ENCODE data around the gene CISH.

Gene CISH

GRCh38 chr3:50612234-50612882, 784 bp upstream of the CISH start:
- no peak for DNase-seq (ENCODE audit: low spot score)

GRCh38 chr3:50610992-50611463, 546 bp downstream of the CISH start:
- DNase-seq (ENCODE audit: low spot score), result no peak

GRCh38 chr3:50610181-50610971, 1.2 kb downstream of the CISH start:
- DNase-seq (ENCODE audit: low spot score), result no peak

- no peak for DNase-seq (ENCODE audit: low spot score)
Observed at GRCh38 chr3:50609763-50610085, 1.9 kb downstream of the CISH start.

- DNase-seq (ENCODE audit: low spot score), result no peak
Observed at GRCh38 chr3:50609071-50609762, 2.4 kb downstream of the CISH start.

- no peak for DNase-seq (ENCODE audit: low spot score)
Observed at GRCh38 chr3:50608278-50608677, 3.3 kb downstream of the CISH start.

GRCh38 chr3:50607271-50608091, 4.1 kb downstream of the CISH start:
- no peak for DNase-seq (ENCODE audit: low spot score)

- DNase-seq (ENCODE audit: low spot score), result no peak
Observed at GRCh38 chr3:50606596-50606995, 5.0 kb downstream of the CISH start.

- DNase-seq (ENCODE audit: low spot score), result no peak
Observed at GRCh38 chr3:50605901-50606326, 5.7 kb downstream of the CISH start.

GRCh38 chr3:50604628-50605588, 6.7 kb downstream of the CISH start:
- peak; percentile 20 for DNase-seq (ENCODE audit: low spot score)

GRCh38 chr3:50604110-50604621, 7.4 kb downstream of the CISH start:
- DNase-seq (ENCODE audit: low spot score), result no peak

GRCh38 chr3:50603261-50604109, 8.1 kb downstream of the CISH start:
- no peak for DNase-seq (ENCODE audit: low spot score)

GRCh38 chr3:50602595-50603191, 8.9 kb downstream of the CISH start:
- no peak for DNase-seq (ENCODE audit: low spot score)

- DNase-seq (ENCODE audit: low spot score), result no peak
Observed at GRCh38 chr3:50600841-50601591, 10.6 kb downstream of the CISH start.

GRCh38 chr3:50600141-50600753, 11.3 kb downstream of the CISH start:
- DNase-seq (ENCODE audit: low spot score), result no peak

- no peak for DNase-seq (ENCODE audit: low spot score)
Observed at GRCh38 chr3:50599716-50600118, 11.9 kb downstream of the CISH start.

- no peak for DNase-seq (ENCODE audit: low spot score)
Observed at GRCh38 chr3:50599115-50599715, 12.4 kb downstream of the CISH start.
